HG03175 (cell line): ENCODE results near the gene ADAMTSL5.
A peak's percentile ranks its signal among the peaks of the same experiment; 100 is the strongest.

Experiments
- ATAC-seq: cut with Tn5 transposase; IDR thresholded peaks from one replicate; pipeline ENCODE4 v1.9.1; 2021; ENCODE audit warnings: mild to moderate bottlenecking, moderate library complexity; ENCODE audit not compliant: unreplicated experiment

Gene ADAMTSL5

GRCh38 chr19:1497578-1498235 is 15.1 kb downstream of the ADAMTSL5 start:
- no peak for ATAC-seq

- ATAC-seq, result no peak
Observed at GRCh38 chr19:1496714-1497577, 15.9 kb downstream of the ADAMTSL5 start.

- ATAC-seq, result no peak
Observed at GRCh38 chr19:1495799-1496713, 16.8 kb downstream of the ADAMTSL5 start.

GRCh38 chr19:1495051-1495798 is 17.6 kb downstream of the ADAMTSL5 start:
- ATAC-seq, result no peak

- no peak for ATAC-seq
Observed at GRCh38 chr19:1494115-1494815, 18.6 kb downstream of the ADAMTSL5 start.

GRCh38 chr19:1492474-1493006 is 20.3 kb downstream of the ADAMTSL5 start:
- no peak for ATAC-seq

GRCh38 chr19:1491849-1492170 is 21.0 kb downstream of the ADAMTSL5 start:
- ATAC-seq, result no peak

- ATAC-seq, result no peak
Observed at GRCh38 chr19:1491114-1491848, 21.5 kb downstream of the ADAMTSL5 start, which contains the start of gene REEP6. TSS of gene REEP6 (plus strand) at chr19:1491181. CDS start at chr19:1491270, 89 bp downstream.

- peak; percentile 86 for ATAC-seq
Observed at GRCh38 chr19:1490311-1491113, 22.3 kb downstream of the ADAMTSL5 start, which contains the start of gene PCSK4. TSS of gene PCSK4 (minus strand) at chr19:1490350. CDS start at chr19:1490346, 4 bp downstream.

GRCh38 chr19:1489463-1490310 is 23.1 kb downstream of the ADAMTSL5 start:
- ATAC-seq, result no peak

- no peak for ATAC-seq
Observed at GRCh38 chr19:1488282-1488601, 24.6 kb downstream of the ADAMTSL5 start.

GRCh38 chr19:1487576-1488281 is 25.1 kb downstream of the ADAMTSL5 start:
- ATAC-seq, result no peak

- no peak for ATAC-seq
Observed at GRCh38 chr19:1486720-1487575, 25.9 kb downstream of the ADAMTSL5 start.

- no peak for ATAC-seq
Observed at GRCh38 chr19:1483979-1484428, 28.8 kb downstream of the ADAMTSL5 start.

- ATAC-seq, result no peak
Observed at GRCh38 chr19:1483131-1483978, 29.5 kb downstream of the ADAMTSL5 start.
